ENCODE results near the gene YWHAE. TPM values are rescaled to one million over a fixed set of nuclear protein-coding genes. Genes with fewer than 3 reads are reported as not detected.

Gene YWHAE
- total RNA-seq, 1 donor from 2014 or later = 820 TPM

- H3K4me3 Mint-ChIP-seq (ENCODE audit: unreplicated experiment) = no peak overlapping the region
- H3K4me1 Mint-ChIP-seq (ENCODE audit: unreplicated experiment) = peaks cover 42% of the 10 kb centered on the region
- H3K36me3 Mint-ChIP-seq (ENCODE audit: low read depth, unreplicated experiment) = peaks cover 3% of the 10 kb centered on the region
- H3K27ac Mint-ChIP-seq (ENCODE audit: unreplicated experiment) = no peak overlapping the region
- H3K27me3 Mint-ChIP-seq (ENCODE audit: unreplicated experiment) = no peaks in the 10 kb centered on the region
- DNase-seq (ENCODE audit: low spot score) = no peak
- H3K9me3 Mint-ChIP-seq (ENCODE audit: unreplicated experiment) = no peaks in the 10 kb centered on the region
- no peak for TF ChIP-seq CTCF (IDR thresholded peaks at IDR 0.05; ENCODE audit: unreplicated experiment)
Observed at GRCh38 chr17:1377334-1377733, 22.7 kb downstream of the YWHAE start.

DNA sequence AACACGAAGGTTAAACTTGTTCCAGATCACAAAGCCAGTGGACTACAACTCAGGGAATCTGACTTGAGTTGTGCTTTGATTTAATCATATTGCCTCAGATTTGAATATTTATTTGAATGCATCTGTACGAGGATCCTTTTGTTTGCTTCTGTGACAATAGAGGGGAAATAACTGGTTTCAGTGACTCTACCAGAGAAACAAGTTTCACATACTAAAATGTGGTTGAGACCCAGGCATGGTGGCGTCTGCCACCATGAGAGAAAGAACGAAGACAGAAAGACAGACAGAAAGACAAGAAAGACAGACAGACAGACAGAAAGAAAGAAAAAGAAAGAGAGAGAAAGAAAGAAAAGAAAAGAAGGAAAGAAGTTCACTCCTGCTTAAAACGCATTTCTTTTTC, 24.0 kb downstream of the YWHAE start:
- H3K27me3 Mint-ChIP-seq (ENCODE audit: unreplicated experiment) = no peaks in the 10 kb centered on the region
- H3K27ac Mint-ChIP-seq (ENCODE audit: unreplicated experiment) = peak overlapping the region; percentile 77
- TF ChIP-seq CTCF (IDR thresholded peaks at IDR 0.05; ENCODE audit: unreplicated experiment) = no peak
- H3K4me3 Mint-ChIP-seq (ENCODE audit: unreplicated experiment) = no peak overlapping the region
- H3K4me1 Mint-ChIP-seq (ENCODE audit: unreplicated experiment) = peaks cover 43% of the 10 kb centered on the region
- DNase-seq (ENCODE audit: low spot score) = no peak
- H3K36me3 Mint-ChIP-seq (ENCODE audit: low read depth, unreplicated experiment) = peaks cover 3% of the 10 kb centered on the region
- no peaks in the 10 kb centered on the region for H3K9me3 Mint-ChIP-seq (ENCODE audit: unreplicated experiment)

DNA sequence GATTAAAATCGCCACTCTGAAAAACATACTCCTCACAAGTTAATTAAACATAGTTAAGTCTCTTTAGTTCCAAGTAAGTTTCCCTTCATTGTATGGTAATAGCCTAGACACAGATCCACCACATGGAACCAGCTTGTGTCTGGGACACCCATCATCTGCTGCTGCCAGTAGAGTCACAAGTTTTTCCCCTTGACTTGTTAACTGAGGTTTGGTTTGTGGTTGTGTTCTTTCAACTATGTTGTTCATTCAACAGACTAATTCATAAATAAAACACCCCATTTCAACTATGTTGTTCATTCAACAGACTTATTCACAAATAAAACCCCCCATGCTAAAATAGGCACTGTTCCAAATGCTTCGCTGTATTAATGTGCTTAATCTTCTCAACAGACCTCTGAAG, 24.4 kb downstream of the YWHAE start:
- no peak overlapping the region for H3K4me3 Mint-ChIP-seq (ENCODE audit: unreplicated experiment)
- no peaks in the 10 kb centered on the region for H3K9me3 Mint-ChIP-seq (ENCODE audit: unreplicated experiment)
- H3K36me3 Mint-ChIP-seq (ENCODE audit: low read depth, unreplicated experiment) = peaks cover 3% of the 10 kb centered on the region
- no peak for DNase-seq (ENCODE audit: low spot score)
- no peak overlapping the region for H3K27ac Mint-ChIP-seq (ENCODE audit: unreplicated experiment)
- no peak for TF ChIP-seq CTCF (IDR thresholded peaks at IDR 0.05; ENCODE audit: unreplicated experiment)
- H3K27me3 Mint-ChIP-seq (ENCODE audit: unreplicated experiment) = no peaks in the 10 kb centered on the region
- peaks cover 40% of the 10 kb centered on the region for H3K4me1 Mint-ChIP-seq (ENCODE audit: unreplicated experiment)

DNA sequence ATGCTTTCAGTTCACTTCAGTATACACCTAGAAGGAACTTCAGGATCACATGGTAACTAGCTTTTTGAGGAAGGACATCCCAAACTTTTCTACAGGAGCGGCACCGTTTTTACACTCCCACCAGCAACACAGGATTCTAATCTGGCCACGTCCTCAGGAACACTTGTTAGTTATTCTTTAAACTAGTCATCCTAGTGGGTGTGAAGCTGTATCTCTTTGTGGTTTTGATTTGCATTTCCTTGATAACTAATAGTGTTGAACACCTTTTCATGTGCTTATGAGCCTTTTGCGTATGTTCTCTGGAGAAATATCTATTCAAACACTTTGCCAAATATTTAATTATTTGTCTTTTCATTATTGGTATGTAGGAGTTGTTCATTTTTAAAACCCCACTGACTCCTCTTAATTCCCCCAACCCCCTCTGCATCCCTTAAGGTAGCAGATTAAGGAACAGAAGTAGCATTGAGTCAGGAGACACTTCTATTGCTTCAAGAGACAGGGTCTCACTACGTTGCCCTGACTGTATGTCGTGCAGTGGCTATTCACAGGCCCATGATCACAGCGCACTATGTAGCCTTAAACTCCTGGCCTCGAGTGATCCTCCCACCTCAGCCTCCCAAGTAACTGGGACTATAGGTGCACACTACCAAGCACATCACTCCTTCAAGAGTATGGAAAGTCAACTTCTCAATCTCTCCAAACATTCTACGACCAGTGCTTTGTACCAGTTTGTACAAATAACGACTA, 25.4 kb downstream of the YWHAE start:
- Mint-ChIP-seq H3K4me3 (ENCODE audit: unreplicated experiment) (no peak overlapping the region), H3K36me3 (ENCODE audit: low read depth, unreplicated experiment) (peaks cover 3% of the 10 kb centered on the region), H3K9me3 (ENCODE audit: unreplicated experiment) (no peaks in the 10 kb centered on the region), H3K4me1 (ENCODE audit: unreplicated experiment) (peaks cover 31% of the 10 kb centered on the region), H3K27me3 (ENCODE audit: unreplicated experiment) (no peaks in the 10 kb centered on the region), H3K27ac (ENCODE audit: unreplicated experiment) (peak overlapping the region; percentile 81)
- DNase-seq (ENCODE audit: low spot score) = no peak
- no peak for TF ChIP-seq CTCF (IDR thresholded peaks at IDR 0.05; ENCODE audit: unreplicated experiment)

DNA sequence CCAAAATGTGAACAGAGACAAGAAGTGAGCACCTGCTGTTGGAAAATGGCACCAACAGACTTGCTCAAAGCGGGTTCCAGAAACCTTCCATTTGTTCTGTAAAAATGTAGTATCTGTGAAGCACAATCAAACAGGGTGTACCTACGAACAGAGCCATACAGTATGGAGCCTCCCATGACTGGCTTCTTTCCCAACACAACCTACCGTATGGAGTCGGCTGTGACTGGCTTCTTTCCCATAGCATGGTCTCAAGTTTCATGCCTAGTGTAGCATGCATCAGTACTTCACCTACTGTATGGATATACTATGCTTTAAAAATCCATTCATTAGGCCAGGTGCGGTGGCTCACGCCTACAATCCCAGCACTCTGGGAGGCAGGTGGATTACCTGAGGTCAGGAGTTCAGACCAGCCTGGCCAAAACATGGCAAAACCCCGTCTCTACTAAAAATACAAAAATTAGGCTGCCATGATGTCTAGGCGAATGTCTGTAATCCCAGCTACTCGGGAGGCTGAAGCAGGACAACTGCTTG, 26.2 kb downstream of the YWHAE start:
- Mint-ChIP-seq H3K4me3 (ENCODE audit: unreplicated experiment) (no peak overlapping the region), H3K27me3 (ENCODE audit: unreplicated experiment) (no peaks in the 10 kb centered on the region), H3K9me3 (ENCODE audit: unreplicated experiment) (no peaks in the 10 kb centered on the region), H3K36me3 (ENCODE audit: low read depth, unreplicated experiment) (peaks cover 3% of the 10 kb centered on the region), H3K27ac (ENCODE audit: unreplicated experiment) (no peak overlapping the region), H3K4me1 (ENCODE audit: unreplicated experiment) (peaks cover 26% of the 10 kb centered on the region)
- no peak for DNase-seq (ENCODE audit: low spot score)
- TF ChIP-seq CTCF (IDR thresholded peaks at IDR 0.05; ENCODE audit: unreplicated experiment) = no peak
